ENCODE data around the gene MED12L. TPM values are rescaled to one million over a fixed set of nuclear protein-coding genes. Genes with fewer than 3 reads are reported as not detected.

Gene MED12L
- total RNA-seq, 1 donor from 2014 or later, result 1.4 TPM

DNA sequence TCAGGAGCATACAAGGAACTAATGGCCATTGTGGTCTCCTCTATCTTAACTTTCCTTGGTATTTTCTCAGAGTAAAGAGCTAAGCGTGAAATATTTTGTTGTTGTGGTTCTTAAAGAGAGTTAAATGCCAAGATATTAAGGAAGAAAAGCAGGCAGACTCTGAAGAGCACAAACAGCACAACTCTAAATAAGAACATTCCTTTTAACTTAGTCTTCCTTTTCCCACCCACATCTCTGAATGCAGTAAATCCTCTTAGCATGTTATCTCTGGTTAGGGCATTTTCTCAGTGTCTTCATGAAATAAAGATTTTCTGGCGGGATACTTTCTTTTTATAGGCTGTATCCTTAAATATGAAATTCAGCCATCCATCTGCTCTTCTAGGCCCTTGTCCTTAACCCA, 229.7 kb downstream of the MED12L start:
- no peaks in the 10 kb centered on the region for H3K27me3 Mint-ChIP-seq (ENCODE audit: unreplicated experiment)
- H3K36me3 Mint-ChIP-seq (ENCODE audit: unreplicated experiment), result no peaks in the 10 kb centered on the region
- TF ChIP-seq CTCF (IDR thresholded peaks at IDR 0.05), result no peak
- H3K4me1 Mint-ChIP-seq (ENCODE audit: unreplicated experiment), result peaks cover 8% of the 10 kb centered on the region
- DNase-seq (ENCODE audit: extremely low spot score, unreplicated experiment), result no peak
- H3K4me3 Mint-ChIP-seq (ENCODE audit: unreplicated experiment), result no peak overlapping the region
- H3K9me3 Mint-ChIP-seq (ENCODE audit: unreplicated experiment), result peaks cover 9% of the 10 kb centered on the region
- H3K27ac Mint-ChIP-seq (ENCODE audit: unreplicated experiment), result no peak overlapping the region

GRCh38 chr3:151315846-151316245, 230.4 kb downstream of the MED12L start:
- Mint-ChIP-seq H3K27ac (ENCODE audit: unreplicated experiment) (no peak overlapping the region), H3K4me3 (ENCODE audit: unreplicated experiment) (no peak overlapping the region), H3K9me3 (ENCODE audit: unreplicated experiment) (peaks cover 9% of the 10 kb centered on the region), H3K27me3 (ENCODE audit: unreplicated experiment) (no peaks in the 10 kb centered on the region), H3K36me3 (ENCODE audit: unreplicated experiment) (no peaks in the 10 kb centered on the region), H3K4me1 (ENCODE audit: unreplicated experiment) (peaks cover 8% of the 10 kb centered on the region)
- TF ChIP-seq CTCF (IDR thresholded peaks at IDR 0.05), result no peak
- no peak for DNase-seq (ENCODE audit: extremely low spot score, unreplicated experiment)

DNA sequence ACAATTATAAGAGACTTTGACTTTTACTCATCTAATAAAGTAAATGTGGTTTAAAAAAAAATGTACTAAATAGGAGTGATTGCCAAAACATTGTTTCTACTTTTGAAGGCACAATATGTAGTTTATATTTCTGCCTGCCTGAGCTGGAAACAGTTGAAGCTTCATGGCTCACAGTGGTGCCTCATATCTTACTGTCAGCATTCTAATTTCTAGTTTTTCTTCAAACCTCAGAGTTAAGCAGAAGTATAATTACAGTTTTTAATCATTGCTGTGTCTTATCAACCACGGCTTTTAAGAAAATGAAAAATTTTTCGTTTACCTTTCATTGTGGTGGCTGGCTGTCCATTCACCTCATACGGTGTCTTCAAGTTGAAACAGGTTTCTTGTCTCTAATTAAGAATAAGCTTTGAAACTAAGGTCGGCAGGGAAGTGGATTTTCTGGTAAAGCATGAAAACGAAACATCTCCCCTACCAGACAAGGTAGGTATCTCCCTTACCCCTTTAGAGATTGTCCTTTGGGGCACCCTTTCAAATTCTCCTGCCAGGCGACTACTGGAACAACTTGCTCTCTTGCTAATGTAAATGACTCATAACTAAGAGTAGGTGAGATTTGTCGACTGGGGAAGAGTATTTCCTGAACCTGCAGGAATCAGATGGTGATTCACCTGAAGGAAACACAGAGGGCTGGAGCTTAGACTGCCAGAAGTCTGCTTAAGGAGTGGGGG, 231.0 kb downstream of the MED12L start, which contains the start of gene GPR87:
GPR87 (minus strand) TSS at position 554 of the 725 bp plus-strand sequence. CDS start 16,720 bp downstream, outside the sequence.
- Mint-ChIP-seq H3K4me3 (ENCODE audit: unreplicated experiment) (no peak within 1 kb of the TSS), H3K27me3 (ENCODE audit: unreplicated experiment) (no peaks in the 10 kb centered on the region), H3K9me3 (ENCODE audit: unreplicated experiment) (peaks cover 9% of the 10 kb centered on the region), H3K27ac (ENCODE audit: unreplicated experiment) (no peak within 1 kb of the TSS), H3K4me1 (ENCODE audit: unreplicated experiment) (peaks cover 8% of the 10 kb centered on the region), H3K36me3 (ENCODE audit: unreplicated experiment) (no peaks in the 10 kb centered on the region)
- TF ChIP-seq CTCF (IDR thresholded peaks at IDR 0.05), result no peak
- DNase-seq (ENCODE audit: extremely low spot score, unreplicated experiment), result no peak

- no peak for DNase-seq (ENCODE audit: extremely low spot score, unreplicated experiment)
These were observed 232.8 kb downstream of the MED12L start for GRCh38 chr3:151318313-151318712.

More at GRCh38 chr3:151318313-151318712, 232.8 kb downstream of the MED12L start:
- H3K4me1 Mint-ChIP-seq (ENCODE audit: unreplicated experiment), result peaks cover 8% of the 10 kb centered on the region
- no peak overlapping the region for H3K4me3 Mint-ChIP-seq (ENCODE audit: unreplicated experiment)
- H3K36me3 Mint-ChIP-seq (ENCODE audit: unreplicated experiment), result no peaks in the 10 kb centered on the region
- peaks cover 9% of the 10 kb centered on the region for H3K9me3 Mint-ChIP-seq (ENCODE audit: unreplicated experiment)
- no peak overlapping the region for H3K27ac Mint-ChIP-seq (ENCODE audit: unreplicated experiment)
- no peak for TF ChIP-seq CTCF (IDR thresholded peaks at IDR 0.05)
- H3K27me3 Mint-ChIP-seq (ENCODE audit: unreplicated experiment), result no peaks in the 10 kb centered on the region
